Keratinocyte (primary cell): ENCODE data around the gene LPAR3. TPM values are rescaled to one million over a fixed set of nuclear protein-coding genes. Genes with fewer than 3 reads are reported as not detected.

Experiments
- DNase-seq: peaks from one replicate; pipeline ENCODE4 v3.0.0-alpha.2; 2011; ENCODE audit warnings: low read depth, missing footprints, low spot score
- FAIRE-seq: peaks from 2 replicates; lab custom pipeline; 2011; peaks lifted over from hg19 to GRCh38; lab: Jason Lieb, UNC
- H2AFZ ChIP-seq: 2 replicates; pipeline ENCODE4 v1.6.0; 2012; ENCODE audit warnings: low read length, control low read depth, inconsistent platforms; ENCODE audit not compliant: control insufficient read depth
- H3K27ac ChIP-seq: 2 replicates; pipeline ENCODE4 v1.5.1; 2011; ENCODE audit warnings: low read length; ENCODE audit not compliant: control insufficient read depth, insufficient read depth
- H3K27me3 ChIP-seq: 3 replicates; pipeline ENCODE4 v1.6.0; 2011; ENCODE audit warnings: low read length; ENCODE audit not compliant: control insufficient read depth, insufficient read depth; ENCODE audit errors: extremely low read depth
- H3K36me3 ChIP-seq, 2 experiments: 2 replicates in 1 of 2; 3 replicates in 1 of 2; pipeline ENCODE4 v1.5.1; 2011; ENCODE audit warnings: low read length in 2 of 2, mild to moderate bottlenecking in 1 of 2; ENCODE audit not compliant: control insufficient read depth in 2 of 2, insufficient read depth in 2 of 2; ENCODE audit errors: extremely low read depth in 1 of 2
- H3K4me1 ChIP-seq: 3 replicates; pipeline ENCODE4 v1.5.1; 2011; ENCODE audit warnings: low read length; ENCODE audit not compliant: control insufficient read depth, insufficient read depth; ENCODE audit errors: extremely low read depth
- H3K4me2 ChIP-seq: 3 replicates; pipeline ENCODE4 v1.6.0; 2011; ENCODE audit warnings: low read depth, low read length; ENCODE audit not compliant: control insufficient read depth, insufficient read depth; ENCODE audit errors: extremely low read depth
- H3K4me3 ChIP-seq, 3 experiments: fragments of 200-600 bp in 1 of 3; sonication (generic) in 1 of 3; 2 replicates in 2 of 3; 3 replicates in 1 of 3; pipeline ENCODE4 v1.5.1; 2011 to 2016; ENCODE audit warnings: low read length in 3 of 3, mild to moderate bottlenecking in 3 of 3, control low read depth in 2 of 3, inconsistent platforms in 1 of 3, low read depth in 1 of 3, mixed read lengths in 1 of 3, mixed run types in 1 of 3, moderate library complexity in 1 of 3; ENCODE audit not compliant: control insufficient read depth in 2 of 3, insufficient read depth in 2 of 3; ENCODE audit errors: extremely low read depth in 1 of 3
- H3K79me2 ChIP-seq: 2 replicates; pipeline ENCODE4 v1.6.0; 2012; ENCODE audit warnings: low read length; ENCODE audit not compliant: control insufficient read depth, insufficient read depth
- H3K9ac ChIP-seq: 3 replicates; pipeline ENCODE4 v1.6.0; 2011; ENCODE audit warnings: low read length; ENCODE audit not compliant: control insufficient read depth, insufficient read depth; ENCODE audit errors: extremely low read depth
- H3K9me1 ChIP-seq: 3 replicates; pipeline ENCODE4 v1.6.0; 2011; ENCODE audit warnings: low read length; ENCODE audit not compliant: control insufficient read depth, insufficient read depth; ENCODE audit errors: extremely low read depth
- H3K9me3 ChIP-seq: 2 replicates; pipeline ENCODE4 v1.5.1; 2012; ENCODE audit warnings: low read depth, low read length; ENCODE audit not compliant: control insufficient read depth
- H4K20me1 ChIP-seq: 3 replicates; pipeline ENCODE4 v1.6.0; 2011; ENCODE audit warnings: low read length; ENCODE audit not compliant: control insufficient read depth, insufficient read depth; ENCODE audit errors: extremely low read depth
- EZH2 ChIP-seq: IDR thresholded peaks from one replicate; pipeline ENCODE4 v1.6.1; 2012; ENCODE audit warnings: inconsistent platforms, mild to moderate bottlenecking, low read length, moderate library complexity
- dilution Hi-C: fragments of 300-500 bp; cut with MboI; formaldehyde crosslinking; loops from one replicate; pipeline ENCODE4 v1.7.0; 2020; ENCODE audit warnings: low sequenced_read_pairs; ENCODE audit not compliant: extremely low pct_ligation_motif_present
- polyA plus RNA-seq, 5 experiments: library from polyadenylated mRNA; depleted of rRNA in 3 of 5; stranded (reverse) in 3 of 5; stranded (forward) in 1 of 5; unstranded in 1 of 5; fragments of >200 nt; gene quantifications; 1 replicate in 1 of 5; 2 replicates in 3 of 5; 3 replicates in 1 of 5; pipeline versions ENCODE4 v1.2.1 to v1.2.3, GENCODE V29; 2011 to 2012; ENCODE audit warnings: missing spikeins in 2 of 5, low read depth in 1 of 5, low replicate concordance in 1 of 5
- TF ChIP-seq, protein P1 (sequence below), 3 experiments: IDR thresholded peaks in 1 of 3; conservative IDR thresholded peaks in 1 of 3; optimal IDR thresholded peaks in 1 of 3; 2 replicates in 2 of 3; 3 replicates in 1 of 3; pipeline versions ENCODE3 to v1.5.1; 2011; ENCODE audit warnings: low read length in 3 of 3, mild to moderate bottlenecking in 3 of 3, moderate library complexity in 2 of 3, control low read depth in 1 of 3, inconsistent platforms in 1 of 3; ENCODE audit not compliant: insufficient read depth in 2 of 3; ENCODE audit errors: extremely low read depth in 1 of 3

Gene LPAR3
- polyA plus RNA-seq, 1 donor (not counting 4 experiments of a cell fraction or from before 2014, with no cell fraction given), result 42.1 TPM

DNA sequence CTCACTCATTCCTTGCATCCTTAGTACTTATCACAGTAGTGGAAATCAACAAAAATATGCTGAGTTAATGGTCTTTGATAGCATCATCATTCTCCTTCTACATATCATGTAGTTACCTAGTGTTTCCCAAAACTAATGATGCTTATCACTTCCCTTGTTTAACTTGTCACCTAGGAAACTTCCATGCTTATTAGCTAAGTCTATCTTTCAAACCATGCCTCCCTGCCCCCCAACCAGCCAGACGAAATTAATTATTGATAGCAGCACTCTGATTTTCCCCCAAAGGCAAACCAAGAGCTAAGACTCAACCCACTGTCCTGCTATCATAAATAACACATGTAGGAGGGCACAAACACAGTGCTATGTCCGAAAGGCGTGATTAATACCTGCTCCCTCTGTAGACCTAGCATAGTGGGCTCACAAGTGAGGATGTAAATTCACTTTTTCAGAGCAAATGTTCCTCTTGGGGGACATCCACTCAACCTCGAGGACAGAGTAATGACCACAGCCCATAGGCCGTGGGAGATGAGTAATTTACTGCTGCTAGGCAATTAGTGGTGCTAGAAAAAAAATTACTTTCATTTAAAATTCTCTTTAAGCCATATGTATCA is 25.8 kb upstream of the LPAR3 start:
- no peaks in the 10 kb centered on the region for H3K79me2 ChIP-seq
- H4K20me1 ChIP-seq, result no peaks in the 10 kb centered on the region
- peaks cover under 1% of the 10 kb centered on the region for H3K4me1 ChIP-seq
- H3K36me3 ChIP-seq, result no peaks in the 10 kb centered on the region
- no peak overlapping the region for H3K27ac ChIP-seq
- dilution Hi-C loops, result no loop called here
- FAIRE-seq, result no peak
- H3K27me3 ChIP-seq, result no peaks in the 10 kb centered on the region
- H3K4me3 ChIP-seq, result no peak overlapping the region
- H3K9me3 ChIP-seq, result no peaks in the 10 kb centered on the region
- no peak for TF ChIP-seq EZH2
- TF ChIP-seq, protein P1, sequence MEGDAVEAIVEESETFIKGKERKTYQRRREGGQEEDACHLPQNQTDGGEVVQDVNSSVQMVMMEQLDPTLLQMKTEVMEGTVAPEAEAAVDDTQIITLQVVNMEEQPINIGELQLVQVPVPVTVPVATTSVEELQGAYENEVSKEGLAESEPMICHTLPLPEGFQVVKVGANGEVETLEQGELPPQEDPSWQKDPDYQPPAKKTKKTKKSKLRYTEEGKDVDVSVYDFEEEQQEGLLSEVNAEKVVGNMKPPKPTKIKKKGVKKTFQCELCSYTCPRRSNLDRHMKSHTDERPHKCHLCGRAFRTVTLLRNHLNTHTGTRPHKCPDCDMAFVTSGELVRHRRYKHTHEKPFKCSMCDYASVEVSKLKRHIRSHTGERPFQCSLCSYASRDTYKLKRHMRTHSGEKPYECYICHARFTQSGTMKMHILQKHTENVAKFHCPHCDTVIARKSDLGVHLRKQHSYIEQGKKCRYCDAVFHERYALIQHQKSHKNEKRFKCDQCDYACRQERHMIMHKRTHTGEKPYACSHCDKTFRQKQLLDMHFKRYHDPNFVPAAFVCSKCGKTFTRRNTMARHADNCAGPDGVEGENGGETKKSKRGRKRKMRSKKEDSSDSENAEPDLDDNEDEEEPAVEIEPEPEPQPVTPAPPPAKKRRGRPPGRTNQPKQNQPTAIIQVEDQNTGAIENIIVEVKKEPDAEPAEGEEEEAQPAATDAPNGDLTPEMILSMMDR (optimal IDR thresholded peaks at IDR 0.05 in 1 of 3, IDR thresholded peaks at IDR 0.05 in 1 of 3, conservative IDR thresholded peaks at IDR 0.05 in 1 of 3; ENCODE audit: extremely low read depth in 1 of 3, insufficient read depth in 2 of 3, low read length in 3 of 3), result no peak
- H3K9ac ChIP-seq, result no peak overlapping the region
- H3K4me2 ChIP-seq, result no peak overlapping the region
- DNase-seq, result no peak
- no peaks in the 10 kb centered on the region for H3K9me1 ChIP-seq
- H2AFZ ChIP-seq, result no peak overlapping the region

DNA sequence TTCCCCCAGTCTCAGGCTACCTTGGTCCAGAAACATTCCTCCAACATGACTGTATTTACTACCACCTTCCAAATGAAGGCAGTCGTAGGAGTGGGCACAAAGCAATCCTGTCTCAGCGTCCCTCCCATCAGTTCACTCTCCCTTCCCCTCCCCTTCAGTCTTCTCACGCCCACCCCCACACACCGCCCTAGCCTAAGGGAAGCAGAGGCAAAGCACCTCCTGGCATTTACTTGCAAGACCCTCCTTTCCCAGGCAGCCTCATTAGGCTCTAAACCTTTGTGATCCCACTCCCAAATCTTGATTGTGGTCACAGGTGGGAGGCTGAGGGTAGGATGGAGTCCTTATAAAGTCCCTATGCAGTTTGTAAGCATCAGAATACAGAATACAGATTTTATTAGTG is 23.9 kb upstream of the LPAR3 start:
- no peaks in the 10 kb centered on the region for H4K20me1 ChIP-seq
- no peak overlapping the region for H3K4me2 ChIP-seq
- H2AFZ ChIP-seq, result no peak overlapping the region
- H3K27ac ChIP-seq, result no peak overlapping the region
- H3K79me2 ChIP-seq, result no peaks in the 10 kb centered on the region
- no peak for FAIRE-seq
- no peaks in the 10 kb centered on the region for H3K36me3 ChIP-seq
- TF ChIP-seq, protein P1 (optimal IDR thresholded peaks at IDR 0.05 in 1 of 3, IDR thresholded peaks at IDR 0.05 in 1 of 3, conservative IDR thresholded peaks at IDR 0.05 in 1 of 3; ENCODE audit: extremely low read depth in 1 of 3, insufficient read depth in 2 of 3, low read length in 3 of 3), result no peak
- no peak for TF ChIP-seq EZH2
- no peak overlapping the region for H3K9ac ChIP-seq
- no peaks in the 10 kb centered on the region for H3K27me3 ChIP-seq
- no peak overlapping the region for H3K4me3 ChIP-seq
- no peak for DNase-seq
- no peaks in the 10 kb centered on the region for H3K9me1 ChIP-seq
- H3K9me3 ChIP-seq, result no peaks in the 10 kb centered on the region
- dilution Hi-C loops, result no loop called here
- H3K4me1 ChIP-seq, result peaks cover 8% of the 10 kb centered on the region
